EH (cell line): ENCODE results near the gene S1PR3.

Source experiments
- DNase-seq: peaks from one replicate; pipeline ENCODE4 v3.0.0-alpha.2; 2015; ENCODE audit warnings: low read depth

S1PR3 gene

DNA sequence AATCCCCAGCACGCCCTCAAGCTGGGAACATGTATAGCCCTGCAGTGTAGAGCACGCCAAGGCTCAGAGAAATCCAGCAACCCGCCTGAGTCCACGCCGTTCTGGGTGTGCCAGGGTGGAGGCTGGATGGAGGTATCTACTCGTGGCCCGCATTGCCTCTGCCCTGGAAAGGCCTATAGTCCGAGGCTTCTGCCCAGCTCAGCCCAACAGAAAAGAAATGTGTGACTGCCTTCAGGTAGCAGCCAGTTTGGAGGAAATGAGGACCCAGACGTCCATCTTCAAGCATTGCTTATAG lies 18.2 kb downstream of the S1PR3 start:
- DNase-seq: no peak

DNA sequence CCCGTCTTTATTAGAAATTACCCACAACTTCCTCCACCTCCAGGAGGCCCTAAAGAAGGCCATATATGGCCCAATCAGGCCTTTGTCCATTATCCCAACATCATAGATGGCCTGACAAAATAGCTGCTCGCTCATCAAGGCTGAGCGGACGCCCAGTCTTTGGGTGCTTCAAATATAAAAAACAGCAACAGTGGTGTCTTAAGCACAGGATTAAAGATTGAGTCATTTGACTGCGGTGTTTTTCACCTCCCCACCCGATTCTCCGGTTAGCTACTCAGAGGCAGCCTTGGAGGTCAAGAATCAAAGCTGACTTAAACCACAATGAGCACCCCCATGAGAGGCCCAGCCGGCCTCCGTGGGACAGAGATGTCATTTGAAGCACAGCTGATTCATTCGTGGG lies 18.8 kb downstream of the S1PR3 start:
- DNase-seq: no peak

- DNase-seq: no peak
These were observed 19.4 kb downstream of the S1PR3 start for GRCh38 chr9:89010526-89011111.

DNA sequence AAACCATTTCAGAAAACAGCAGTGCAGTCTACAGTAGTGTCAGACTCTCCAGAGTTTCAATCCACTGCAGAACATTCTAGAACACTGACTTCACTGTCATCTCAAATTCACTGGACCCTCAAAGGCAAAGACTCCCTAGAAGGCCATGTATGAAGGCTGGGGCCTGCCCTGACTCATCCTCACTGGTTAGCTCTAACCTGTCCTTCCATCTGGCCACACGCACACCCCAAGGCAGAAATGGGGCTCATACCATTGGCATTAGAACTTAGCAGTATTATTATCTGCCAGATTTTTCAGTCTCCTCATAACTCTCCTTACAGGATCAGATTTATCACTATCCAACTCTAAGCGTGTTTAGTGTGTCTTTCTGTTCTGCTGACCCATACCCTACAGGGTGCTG lies 20.4 kb downstream of the S1PR3 start:
- DNase-seq: no peak

- DNase-seq: no peak
These were observed 21.2 kb downstream of the S1PR3 start for GRCh38 chr9:89012294-89013042.

GRCh38 chr9:89013660-89014059 lies 22.4 kb downstream of the S1PR3 start:
- DNase-seq: no peak

DNA sequence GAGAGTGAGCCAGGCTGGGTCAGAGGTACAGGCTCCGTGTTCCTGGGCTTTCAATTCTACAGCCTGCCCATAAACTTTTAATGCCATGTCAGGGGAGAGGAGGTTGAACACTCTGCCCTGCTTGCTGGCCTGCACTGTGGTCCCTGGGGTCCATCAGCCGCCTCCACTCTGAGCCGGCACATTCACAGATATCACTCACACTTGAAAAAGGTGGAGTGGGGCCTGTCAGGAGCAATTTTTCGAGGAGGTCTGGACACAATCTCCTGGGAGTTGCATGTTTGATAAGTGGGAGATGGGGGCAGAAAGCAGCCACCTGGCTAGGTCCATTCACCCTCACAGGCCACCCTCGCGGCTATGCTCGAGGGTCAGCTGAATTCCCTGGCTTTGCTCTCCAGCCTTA lies 22.9 kb downstream of the S1PR3 start:
- DNase-seq: no peak

- DNase-seq: no peak
These were observed 24.1 kb downstream of the S1PR3 start for GRCh38 chr9:89015336-89015735.

DNA sequence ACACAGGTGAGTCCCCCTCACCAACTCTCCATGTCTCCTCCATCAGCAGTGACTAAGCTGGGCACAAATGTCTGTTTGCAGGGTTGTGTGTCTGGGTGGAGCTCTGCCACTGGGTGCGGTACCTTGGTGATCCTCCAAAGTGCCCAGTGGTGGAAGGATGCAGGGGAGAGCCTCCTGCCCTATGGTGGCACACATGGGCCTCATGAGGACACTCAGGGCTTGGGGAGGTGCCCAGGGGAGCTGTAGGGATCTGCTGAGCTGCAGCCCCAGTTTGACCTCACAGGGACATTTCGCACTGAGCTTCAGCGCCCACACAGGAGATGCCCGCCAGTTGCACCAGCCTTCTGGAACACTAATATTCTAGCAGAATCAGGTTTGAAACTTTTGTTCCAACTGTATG lies 29.5 kb downstream of the S1PR3 start:
- DNase-seq: no peak

DNA sequence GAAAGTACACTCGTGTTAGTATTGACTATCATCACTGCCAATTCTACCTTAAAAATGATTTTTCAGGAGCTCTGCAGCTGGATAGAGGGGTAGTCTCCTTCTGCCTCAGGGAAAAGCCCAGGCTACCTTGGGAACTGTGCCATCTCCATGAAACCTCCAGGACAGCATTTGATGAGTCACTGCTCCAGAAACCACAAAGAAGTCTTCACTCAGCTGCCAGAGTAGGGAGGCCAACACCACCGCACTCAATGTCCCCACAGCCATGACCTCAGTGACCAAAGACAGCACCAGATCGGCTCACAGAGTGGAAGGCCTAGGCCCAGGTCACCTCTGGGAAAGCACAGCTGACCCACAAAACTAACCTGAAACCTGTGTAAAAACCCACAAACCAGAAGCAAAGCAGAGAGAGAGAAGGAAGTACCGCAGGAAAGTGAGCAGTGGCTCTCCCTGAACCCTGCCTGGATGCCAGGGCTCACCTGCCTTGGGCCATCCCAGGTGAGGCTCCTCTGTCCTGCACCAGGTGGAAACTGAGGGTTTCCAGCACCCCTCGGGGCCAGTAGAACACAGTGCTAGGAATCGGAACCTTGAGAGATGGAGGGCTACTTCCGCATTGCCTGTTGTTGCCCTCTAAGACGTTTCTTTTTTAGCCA lies 30.0 kb downstream of the S1PR3 start:
- DNase-seq: peak; percentile 92

DNA sequence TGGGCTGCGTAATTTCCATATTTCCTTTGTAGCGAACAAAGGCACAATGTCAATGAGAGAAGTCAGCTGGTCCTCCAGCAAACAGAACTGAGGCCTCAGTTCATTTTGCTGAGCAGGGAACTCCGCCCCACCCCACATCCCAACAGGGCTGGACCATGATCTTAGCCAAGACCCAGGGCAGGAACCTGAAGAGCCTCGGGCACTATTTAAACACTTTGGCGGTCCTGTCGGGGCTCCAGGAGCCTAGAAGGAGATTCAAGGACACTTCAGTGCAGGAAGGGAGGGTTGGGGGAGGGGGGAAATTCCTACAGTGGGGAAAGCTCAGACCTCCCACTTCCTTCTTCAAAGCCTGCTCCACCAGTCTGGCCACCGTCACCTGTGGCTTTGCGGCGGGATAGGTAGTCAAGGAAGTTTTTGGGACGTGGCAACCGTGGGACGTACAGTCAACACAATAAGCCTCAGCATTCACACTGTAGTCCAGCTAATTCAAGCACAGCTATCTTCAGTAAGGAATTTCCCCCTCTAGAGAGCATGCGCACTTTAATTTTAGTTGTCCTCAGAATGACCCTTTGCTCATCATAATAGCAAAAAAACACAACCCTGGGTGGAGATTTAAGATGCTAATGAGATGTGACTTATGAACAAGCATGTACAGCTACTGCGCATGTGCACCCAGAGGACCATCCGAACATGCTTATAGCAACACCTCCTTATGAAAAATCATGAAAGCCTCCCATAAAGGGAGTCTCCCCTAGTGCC lies 30.9 kb downstream of the S1PR3 start:
- no peak for DNase-seq

DNA sequence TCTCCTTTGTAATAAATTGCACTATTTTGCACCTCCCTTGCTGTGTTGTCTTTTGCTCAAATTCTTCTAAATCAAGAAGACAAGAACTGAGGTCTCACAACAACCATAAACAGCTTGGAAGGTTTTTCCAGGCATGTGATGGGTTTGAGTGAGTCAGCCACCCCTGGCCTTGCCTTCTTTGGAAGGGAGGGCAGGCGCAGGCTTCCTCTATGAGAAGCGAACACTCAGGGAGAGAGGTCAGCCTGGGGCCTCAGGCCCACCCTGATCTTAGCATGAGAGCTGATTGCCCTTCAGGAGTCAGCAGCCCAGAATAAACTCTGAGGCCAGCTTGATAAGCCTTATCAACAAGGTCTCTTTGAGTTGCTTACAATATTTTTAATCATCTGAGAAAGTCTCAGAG lies 31.6 kb downstream of the S1PR3 start:
- peak; percentile 66 for DNase-seq

GRCh38 chr9:89023740-89024139 lies 32.5 kb downstream of the S1PR3 start:
- no peak for DNase-seq

- DNase-seq: no peak
These were observed 33.5 kb downstream of the S1PR3 start for GRCh38 chr9:89024727-89025126.

- no peak for DNase-seq
These were observed 34.3 kb downstream of the S1PR3 start for GRCh38 chr9:89025553-89025952.

DNA sequence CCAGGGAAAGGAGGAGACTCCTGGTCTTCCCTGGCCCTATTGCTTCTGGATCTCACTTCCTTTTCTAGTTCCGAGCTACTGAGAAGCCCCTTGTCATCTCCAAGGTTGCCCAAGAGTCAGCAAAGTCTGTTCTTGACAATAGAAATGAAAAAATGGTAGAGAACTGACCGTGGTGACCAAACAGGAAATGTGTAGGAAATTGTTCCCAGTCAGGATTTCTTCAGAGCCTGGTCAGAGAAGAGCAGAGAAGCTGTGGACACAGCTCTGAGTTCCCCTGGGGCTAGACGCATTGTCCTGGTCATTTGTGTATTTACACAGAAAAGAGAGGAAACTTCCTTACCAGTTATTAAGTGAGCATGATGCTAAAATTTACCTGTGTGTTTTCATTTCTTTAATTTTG lies 35.6 kb downstream of the S1PR3 start:
- no peak for DNase-seq

- no peak for DNase-seq
These were observed 38.5 kb downstream of the S1PR3 start for GRCh38 chr9:89029788-89030187.

DNA sequence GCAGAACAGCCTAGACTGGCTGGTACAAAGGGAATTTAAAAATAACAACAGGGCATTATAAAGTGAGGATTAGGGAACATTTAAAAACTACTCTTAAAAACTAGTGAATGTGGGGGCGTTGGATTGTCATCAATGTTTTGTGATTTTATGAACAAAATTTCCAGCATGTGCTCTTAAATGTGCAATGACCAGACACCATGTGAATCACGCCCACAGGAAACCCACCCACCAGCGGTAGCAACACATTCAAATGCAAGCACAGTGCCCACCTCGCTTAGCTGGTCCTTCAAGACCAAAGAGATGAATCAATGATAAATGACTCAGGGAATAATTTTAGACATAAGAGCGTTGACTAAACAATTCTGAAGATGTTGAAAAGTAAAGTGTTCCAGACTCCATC lies 40.9 kb downstream of the S1PR3 start:
- no peak for DNase-seq

DNA sequence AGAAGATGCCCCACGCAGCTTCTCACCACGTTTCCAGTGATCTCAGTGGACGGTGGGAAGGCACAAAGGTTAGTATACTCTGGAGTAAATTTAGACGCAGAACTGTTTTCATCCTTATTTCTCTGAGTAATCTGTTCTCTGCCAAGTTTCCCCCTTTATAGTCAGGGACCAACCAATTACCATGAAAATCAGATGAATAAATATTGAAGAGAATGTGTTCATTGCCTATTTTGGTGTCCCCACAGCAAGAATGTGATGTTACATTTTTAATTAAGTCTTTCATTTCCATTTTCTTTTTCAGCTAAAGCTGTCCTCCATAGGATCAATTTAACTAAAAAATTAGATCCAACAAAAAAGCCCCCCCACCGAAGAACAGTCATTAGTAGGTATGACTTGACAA lies 41.4 kb downstream of the S1PR3 start:
- no peak for DNase-seq

DNA sequence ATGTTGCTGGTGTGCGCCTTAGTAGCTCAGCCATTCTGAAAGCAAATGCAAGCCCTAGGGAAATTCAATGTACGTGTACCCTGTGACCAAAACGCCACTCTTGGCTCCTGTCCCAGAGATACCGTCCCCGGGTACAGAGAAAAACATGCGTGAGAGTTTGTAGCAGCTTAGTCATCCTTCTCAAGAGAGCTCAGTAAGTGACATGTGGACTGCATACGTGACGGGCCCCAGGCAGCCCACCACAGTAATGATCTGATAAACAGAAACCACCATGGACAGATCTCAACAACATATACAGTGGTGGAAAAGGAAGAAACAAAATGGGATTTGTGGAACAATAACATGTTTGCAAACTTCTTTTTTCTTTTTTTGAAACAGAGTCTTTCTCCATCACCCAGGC lies 45.1 kb downstream of the S1PR3 start:
- peak; percentile 58 for DNase-seq

DNA sequence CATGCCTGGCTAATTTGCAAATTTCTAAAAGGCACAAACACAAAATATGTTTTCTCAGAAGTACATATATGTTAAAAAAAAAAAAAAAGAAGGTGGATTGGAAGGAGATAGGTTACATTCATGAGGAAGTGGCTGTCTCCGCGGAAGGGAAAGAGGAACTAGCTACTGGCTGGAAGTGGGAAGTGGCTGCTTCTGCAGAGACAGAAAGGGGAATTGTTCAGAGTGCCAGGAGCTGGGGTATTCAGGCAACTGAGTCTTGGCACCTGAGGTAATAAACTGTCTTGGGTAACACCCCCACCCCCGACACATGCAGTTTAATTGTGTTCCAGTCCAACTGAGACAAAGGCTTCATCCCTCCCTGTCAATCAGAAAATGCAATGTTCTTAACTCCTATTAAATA lies 45.6 kb downstream of the S1PR3 start:
- DNase-seq: no peak

DNA sequence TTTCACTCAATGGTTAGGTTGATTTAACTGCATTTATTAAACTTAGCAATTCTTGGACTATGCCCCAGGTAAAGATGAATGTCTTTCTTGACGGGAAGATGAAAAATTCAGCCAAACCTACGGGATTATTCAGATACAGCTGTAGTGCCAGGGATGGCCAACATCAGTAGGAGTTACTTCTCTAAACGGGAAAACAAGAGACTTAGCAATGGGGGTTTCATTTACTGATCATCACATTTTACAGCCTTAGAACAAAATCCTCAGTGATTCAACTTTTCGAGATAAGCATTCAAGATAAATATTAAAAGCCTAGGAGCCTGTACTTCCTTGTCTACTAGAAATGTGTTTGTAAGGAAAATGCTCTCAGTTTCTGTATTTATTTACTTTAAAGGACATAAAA lies 46.1 kb downstream of the S1PR3 start:
- DNase-seq: peak; percentile 31

GRCh38 chr9:89037891-89038290 lies 46.6 kb downstream of the S1PR3 start:
- no peak for DNase-seq
